Thyroid gland (tissue), 4 donors: ENCODE data around the gene TPD52L2.

Experiments
- CTCF ChIP-seq, 6 experiments: fragments of 200-600 bp in 3 of 6; fragments of 450-650 bp in 3 of 6; sonication (generic) in 3 of 6; IDR thresholded peaks; one replicate each; pipeline ENCODE4 v1.5.1; 2016 to 2019; ENCODE audit warnings: antibody characterized with exemption in 6 of 6, mild to moderate bottlenecking in 2 of 6, inconsistent platforms in 1 of 6, moderate library complexity in 1 of 6
- POLR2A ChIP-seq, 2 donors: fragments of 450-650 bp; IDR thresholded peaks; one replicate each; pipeline ENCODE4 v1.6.1; 2017; ENCODE audit warnings: antibody characterized with exemption in 2 of 2, mild to moderate bottlenecking in 2 of 2, moderate library complexity in 1 of 2

- no peak for TF ChIP-seq CTCF (IDR thresholded peaks at IDR 0.05)
- no peak for TF ChIP-seq POLR2A (IDR thresholded peaks at IDR 0.05)
Measured at GRCh38 chr20:63854766-63855362, 10.2 kb upstream of the TPD52L2 start.
